NCI-H774 (cell line): Measurements from ENCODE around the gene WDR26.

Experiments
- DNase-seq: peaks from one replicate; lab custom pipeline; 2025; lab: John Stamatoyannopoulos, UW

WDR26 gene

GRCh38 chr1:224348137-224348536 lies 86.5 kb downstream of the WDR26 start:
- no peak for DNase-seq

GRCh38 chr1:224343679-224344078 lies 90.9 kb downstream of the WDR26 start:
- DNase-seq: no peak

GRCh38 chr1:224340453-224341384 lies 93.9 kb downstream of the WDR26 start:
- DNase-seq: peak; percentile 26

GRCh38 chr1:224339442-224340033 lies 95.1 kb downstream of the WDR26 start:
- DNase-seq: no peak

GRCh38 chr1:224338150-224338838 lies 96.3 kb downstream of the WDR26 start:
- DNase-seq: no peak
